CD4-positive, alpha-beta T cell treated with Interleukin-6 for 4 hours (primary cell): ENCODE results near the gene BCL2A1.
"Not testable (repeated sequence)": the region's sequence is repeated elsewhere in the genome, so short reads cannot be mapped to it uniquely, and the experiment has no call there.

Experiments used
- DNase-seq: peaks from one replicate; pipeline ENCODE4 v3.0.0-alpha.2; 2020; ENCODE audit warnings: mixed read lengths

BCL2A1 gene

DNA sequence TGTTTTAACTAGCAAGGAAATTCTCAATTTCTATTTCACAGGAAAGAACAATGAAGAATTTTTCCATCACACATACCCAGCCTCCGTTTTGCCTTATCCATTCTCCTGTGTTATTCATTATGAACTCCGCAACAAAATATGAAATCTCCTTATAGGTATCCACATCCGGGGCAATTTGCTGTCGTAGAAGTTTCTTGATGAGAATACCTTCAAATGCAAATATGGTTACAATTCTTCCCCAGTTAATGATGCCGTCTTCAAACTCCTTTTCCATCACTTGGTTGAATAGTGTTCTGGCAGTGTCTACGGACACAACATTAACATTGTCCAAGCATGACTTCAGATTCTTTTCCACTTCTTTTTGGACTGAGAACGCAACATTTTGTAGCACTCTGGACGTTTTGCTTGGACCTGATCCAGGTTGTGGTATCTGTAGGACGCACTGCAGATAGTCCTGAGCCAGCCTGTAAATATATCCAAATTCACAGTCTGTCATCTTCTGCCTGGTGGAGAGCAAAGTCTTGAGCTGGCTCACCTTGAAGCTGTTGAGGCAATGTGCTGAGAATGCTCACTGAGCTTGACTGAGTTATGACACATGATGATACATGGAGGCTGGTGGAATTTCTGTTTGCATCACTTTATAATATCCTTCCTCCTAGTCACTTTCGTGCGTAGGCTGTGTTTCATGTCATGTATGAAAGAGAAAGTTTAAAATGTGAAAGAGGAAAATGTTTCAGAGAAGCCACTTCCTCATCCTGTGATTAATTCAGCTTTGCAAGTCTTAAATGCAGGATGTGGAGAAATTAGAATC, at the start of gene BCL2A1:
Gene BCL2A1 (minus strand): TSS at position 573 of the 811 bp plus-strand sequence. CDS start 77 bp downstream, at position 496.
- DNase-seq: peak; percentile 59

DNA sequence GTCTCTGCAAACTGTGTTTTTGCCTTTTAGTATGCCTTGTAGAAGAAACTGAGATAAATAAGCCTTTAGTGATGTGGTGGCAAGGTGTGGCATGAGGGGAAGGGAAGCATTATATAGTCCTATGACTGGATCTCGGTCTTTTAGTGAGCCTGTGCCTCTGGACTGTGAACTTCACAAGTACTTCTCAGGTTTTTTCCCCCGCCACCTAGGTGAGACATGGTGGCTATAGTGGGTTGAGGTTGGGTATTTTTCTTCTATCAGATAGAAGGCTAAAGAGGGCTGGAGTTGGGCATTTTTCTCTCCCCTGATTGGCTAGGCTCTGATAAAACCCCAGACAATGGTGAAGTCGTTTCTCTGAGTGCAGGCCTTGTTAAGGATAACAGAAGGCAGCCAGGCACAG, 49.7 kb upstream of the BCL2A1 start:
- no peak for DNase-seq

DNA sequence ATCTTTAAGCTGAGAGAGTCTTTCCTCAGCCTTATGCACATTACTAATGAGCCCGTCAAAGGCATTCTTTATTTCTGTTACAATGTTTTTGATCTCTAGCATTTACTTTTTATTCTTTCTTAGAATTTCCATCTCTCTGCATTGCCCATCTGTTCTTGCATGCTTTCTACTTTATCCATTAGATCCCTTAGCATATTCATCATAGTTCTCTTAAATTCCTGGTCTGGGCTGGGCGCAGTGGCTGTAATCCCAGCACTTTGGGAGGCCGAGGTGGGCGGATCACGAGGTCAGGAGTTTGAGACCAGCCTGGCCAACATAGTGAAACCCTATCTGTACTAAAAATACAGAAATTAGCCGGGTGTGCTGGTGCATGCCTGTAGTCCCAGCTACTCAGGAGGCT, 49.2 kb upstream of the BCL2A1 start:
- not testable (repeated sequence) for DNase-seq

DNA sequence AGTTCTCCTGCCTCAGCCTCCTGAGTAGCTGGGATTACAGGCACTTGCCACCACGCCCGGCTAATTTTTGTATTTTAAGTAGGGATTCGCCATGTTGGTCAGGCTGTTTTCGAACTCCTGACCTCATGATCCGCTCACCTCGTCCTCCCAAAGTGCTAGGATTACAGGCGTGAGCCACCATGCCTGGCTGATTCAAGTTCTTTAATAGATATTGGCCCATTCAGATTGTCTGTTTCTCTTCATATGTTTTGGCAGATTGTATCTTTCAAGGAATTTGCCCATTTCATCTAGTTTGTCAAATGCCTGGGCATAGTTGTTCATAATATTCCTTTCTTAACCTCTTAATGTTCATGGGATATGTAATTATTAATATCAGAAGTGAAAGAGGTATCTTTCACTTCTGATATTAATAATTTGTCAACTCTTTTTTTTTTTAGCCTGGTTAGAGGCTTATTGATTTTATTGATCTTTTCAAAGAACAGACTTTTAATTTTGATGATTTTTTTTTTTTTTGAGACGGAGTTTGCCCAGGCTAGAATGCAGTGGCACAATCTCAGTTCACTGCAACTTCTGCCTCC, 48.3 kb upstream of the BCL2A1 start:
- DNase-seq: no peak

DNA sequence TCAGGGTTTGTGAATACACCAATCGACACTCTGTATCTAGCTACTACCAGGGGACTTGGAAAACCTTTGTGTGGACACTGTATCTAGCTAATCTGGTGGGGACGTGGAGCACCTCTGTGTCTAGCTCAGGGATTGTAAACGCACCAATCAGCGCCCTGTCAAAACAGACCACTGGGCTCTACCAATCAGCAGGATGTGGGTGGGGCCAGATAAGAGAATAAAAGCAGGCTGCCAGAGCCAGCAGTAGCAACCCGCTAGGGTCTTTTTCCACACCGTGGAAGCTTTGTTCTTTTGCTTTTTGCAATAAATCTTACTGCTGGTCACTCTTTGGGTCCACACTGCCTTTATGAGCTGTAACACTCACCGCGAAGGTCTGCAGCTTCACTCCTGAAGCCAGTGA, 46.1 kb upstream of the BCL2A1 start:
- DNase-seq: not testable (repeated sequence)

DNA sequence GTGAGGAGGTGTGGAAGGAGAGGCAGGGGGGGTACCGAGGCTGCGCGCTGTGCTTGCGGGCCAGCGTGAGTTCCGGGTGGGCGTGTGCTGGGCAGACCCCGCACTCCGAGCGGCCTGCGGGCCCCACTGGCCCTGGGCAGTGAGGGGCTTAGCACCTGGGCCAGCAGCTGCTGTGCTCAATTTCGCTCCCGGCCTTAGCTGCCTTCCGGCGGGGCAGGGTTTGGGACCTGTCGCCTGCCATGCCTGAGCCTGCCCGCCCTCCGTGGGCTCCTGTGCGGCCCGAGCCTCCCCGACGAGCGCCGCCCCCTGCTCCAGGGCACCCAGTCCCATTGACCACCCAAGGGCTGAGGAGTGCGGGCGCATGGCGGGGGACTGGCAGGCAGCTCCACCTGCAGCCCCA, 45.5 kb upstream of the BCL2A1 start:
- not testable (repeated sequence) for DNase-seq

DNA sequence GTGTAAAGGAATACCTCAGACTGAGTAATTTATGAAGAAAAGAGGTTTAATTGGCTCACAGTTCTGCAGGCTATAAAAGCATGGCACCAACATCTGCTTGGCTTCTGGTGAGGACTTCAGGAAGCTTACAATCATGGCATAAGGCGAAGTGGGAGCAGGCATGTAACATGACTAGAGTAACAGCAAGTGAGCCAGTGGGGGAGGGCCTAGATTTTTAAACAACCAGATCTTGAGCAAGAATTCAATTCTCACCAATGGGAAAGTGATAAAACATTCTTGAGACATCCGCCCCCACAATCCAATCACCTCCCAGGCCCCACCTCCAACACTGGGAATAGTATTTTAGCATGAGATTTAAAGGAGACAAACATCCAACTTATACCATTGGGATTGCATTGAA, 44.2 kb upstream of the BCL2A1 start:
- no peak for DNase-seq

DNA sequence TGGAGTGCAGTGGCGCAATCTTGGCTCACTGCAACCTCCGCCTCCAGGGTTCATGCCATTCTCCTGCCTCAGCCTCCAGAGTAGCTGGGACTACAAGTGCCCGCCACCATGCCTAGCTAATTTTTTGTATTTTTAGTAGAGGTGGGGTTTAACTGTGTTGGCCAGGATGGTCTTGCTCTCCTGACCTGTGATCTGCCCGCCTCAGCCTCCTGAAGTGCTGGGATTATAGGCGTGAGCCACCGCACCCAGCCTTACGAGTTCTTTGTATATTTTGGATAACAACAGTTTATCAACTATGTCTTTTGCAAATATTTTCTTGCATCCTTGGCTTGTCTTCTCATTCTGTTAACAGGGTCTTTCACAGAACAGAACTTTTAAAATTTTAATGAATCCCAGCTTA, 43.2 kb upstream of the BCL2A1 start:
- DNase-seq: not testable (repeated sequence)

DNA sequence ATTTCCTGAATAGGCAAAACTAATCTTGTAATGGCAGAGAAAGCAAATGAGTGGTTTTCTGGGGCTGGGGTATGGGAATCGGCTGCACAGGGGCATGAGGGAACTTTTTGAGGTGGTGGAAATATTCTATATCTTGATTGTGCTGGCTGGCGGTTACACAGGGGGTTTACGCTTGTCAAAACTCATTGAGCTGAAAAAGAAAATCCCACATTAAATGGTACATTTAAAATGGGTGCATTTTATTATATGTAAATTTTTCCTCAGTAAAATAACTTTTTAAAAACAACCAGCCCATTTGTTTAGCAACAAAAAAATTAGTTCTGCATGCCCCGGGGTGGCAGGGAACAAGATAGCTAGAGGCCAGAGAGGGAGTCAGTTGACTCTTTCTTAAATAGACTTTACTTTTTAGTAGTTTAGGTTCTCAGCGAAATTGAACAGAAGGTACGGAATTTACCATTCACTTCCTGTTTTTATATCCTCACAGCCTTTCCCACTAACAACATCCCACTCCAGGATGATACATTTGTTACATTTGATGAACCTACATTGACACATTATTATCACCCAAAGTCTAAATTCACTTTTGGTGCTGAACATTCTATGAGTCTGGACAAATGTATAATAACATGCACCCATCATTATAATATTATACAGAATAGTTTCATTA, 41.2 kb upstream of the BCL2A1 start:
- DNase-seq: no peak

DNA sequence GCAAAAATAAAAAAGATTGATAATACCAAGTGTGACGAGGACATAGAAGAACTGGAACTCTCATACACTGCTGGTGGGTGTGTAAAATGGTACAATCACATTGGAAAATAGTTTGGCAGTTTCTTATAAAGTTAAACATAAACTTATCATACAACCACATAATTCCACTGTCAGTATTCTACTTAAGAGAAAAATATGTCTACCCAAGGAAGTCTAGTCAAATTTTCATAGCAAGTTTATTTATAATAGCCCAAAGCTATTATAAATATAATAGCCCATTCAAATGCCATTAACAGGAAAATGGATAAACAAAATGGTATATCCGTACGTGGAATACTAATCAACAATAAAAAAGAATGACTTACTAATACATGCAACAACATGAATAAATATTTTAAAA, 40.6 kb upstream of the BCL2A1 start:
- DNase-seq: no peak

DNA sequence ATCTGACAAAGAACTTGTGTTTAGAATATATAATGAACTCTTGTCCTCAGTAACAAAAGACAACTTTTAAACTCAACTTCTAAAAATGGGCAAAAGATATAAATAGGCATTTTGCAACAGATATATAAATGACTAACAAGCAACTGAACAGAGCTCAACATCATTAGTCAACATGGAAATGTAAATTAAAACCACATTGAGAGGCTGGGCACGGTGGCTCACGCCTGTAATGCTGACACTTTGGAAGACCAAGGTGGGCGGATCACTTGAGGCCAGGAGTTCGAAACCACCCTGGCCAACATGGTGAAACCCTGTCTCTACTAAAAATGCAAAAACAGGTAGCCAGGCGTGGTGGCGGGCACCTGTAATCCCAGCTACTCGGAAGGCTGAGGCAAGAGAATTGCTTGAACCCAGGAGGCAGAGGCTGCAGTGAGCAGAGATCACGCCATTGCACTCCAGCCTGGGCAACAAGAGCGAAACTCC, 40.1 kb upstream of the BCL2A1 start:
- DNase-seq: not testable (repeated sequence)

DNA sequence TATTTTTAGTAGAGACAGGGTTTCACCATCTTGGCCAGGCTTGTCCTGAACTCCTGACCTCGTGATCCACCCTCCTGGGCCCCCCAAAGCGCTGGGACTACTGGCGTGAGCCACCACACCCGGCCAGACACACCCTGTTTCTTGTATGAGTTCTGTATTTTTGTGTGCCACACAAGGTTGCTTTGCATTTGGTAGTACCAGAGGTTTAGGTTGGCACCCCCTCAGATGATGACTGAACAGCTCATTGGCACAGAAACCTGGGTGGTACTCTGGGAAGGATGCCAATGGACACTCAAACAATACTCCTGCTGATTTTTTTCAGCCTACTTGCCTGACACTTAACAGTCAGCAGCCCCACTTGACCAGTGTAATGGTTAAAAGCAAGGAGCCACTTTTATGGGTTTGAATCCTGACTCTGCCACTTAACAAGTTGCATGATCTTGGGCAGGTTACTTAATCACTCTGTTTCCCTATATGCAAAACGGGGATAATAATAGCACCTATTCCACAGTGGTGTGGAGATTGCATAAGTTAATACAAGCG, 39.2 kb upstream of the BCL2A1 start:
- no peak for DNase-seq

DNA sequence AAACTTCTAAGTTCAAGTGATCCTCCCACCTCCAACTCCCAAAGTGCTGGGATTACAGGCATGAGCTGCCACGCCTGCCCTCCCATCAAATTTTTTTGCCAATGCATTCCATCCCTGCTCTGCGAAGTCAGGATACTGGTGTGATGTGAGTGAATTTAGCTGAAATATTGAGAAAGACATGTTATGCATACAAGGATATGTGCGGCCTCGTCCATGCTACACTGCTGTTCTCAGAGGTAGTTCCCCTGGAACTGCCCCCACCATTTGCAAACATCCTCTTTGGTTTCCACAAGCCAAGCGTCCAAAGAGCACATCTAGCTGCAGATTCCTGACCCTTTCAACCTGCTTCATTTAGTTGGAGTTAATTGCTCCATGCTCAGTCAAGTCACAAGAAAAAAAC, 36.5 kb upstream of the BCL2A1 start:
- no peak for DNase-seq

DNA sequence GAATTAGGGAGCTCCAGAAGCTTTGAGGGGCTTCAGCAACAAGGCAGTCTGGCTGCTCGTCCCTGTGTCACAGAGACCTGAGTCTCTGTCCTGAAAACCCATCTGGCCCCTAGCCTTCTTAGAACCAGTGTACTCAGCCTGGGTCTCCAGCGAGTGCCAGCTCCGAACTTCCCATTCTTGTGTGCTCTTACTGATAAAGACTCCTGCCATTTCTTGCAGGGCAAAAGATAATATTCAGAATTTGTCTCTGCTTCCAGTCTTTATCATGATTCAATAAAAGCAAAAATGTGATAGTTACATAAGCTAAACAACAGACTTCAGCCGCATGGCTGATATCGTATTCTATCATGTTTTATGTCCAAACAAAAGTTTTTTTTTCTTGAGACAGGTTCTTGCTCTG, 36.0 kb upstream of the BCL2A1 start:
- no peak for DNase-seq

DNA sequence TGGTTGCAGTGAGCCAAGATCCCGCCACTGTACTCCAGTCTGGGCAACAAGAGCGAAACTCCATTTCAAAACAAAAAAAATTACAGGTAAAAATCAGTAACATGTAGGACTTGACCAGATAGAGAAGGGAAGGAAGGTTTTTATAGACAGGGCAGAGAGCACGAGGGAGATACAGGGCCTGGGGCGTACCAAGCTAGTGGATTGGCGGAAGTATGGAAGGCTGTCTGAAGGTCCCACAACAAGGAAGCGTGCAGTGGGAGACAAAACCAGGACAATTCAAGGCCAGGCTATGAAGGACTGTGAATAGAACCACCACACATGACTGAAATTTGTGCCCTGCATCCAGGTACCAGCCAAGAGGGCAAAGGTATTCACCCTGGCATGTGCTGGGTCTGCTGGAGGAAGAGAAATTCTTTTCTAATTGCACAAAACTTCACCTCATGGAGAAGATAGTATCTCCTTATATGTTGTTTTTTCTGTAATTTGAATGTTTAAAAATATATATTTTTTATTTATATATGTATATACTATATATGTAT, 33.0 kb upstream of the BCL2A1 start:
- DNase-seq: no peak

DNA sequence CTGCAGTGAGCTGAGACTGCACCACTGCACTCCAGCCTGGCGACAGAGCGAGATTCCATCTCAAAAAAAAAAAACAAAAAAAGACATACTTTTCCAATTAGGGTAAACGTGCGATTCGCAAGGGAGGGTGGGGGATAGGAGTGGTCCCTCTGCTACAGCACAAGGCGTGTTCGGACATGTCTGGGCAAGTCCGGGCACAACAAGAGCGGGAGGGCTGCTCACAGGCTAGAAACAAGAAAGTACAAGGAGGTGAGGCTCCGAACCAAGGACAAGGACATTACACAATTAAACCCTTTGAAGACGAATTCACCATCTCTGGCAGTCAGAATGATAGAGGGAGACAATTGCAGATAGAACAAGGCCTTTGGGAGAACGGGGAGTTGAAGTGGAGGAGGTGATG, 32.2 kb upstream of the BCL2A1 start:
- DNase-seq: no peak

DNA sequence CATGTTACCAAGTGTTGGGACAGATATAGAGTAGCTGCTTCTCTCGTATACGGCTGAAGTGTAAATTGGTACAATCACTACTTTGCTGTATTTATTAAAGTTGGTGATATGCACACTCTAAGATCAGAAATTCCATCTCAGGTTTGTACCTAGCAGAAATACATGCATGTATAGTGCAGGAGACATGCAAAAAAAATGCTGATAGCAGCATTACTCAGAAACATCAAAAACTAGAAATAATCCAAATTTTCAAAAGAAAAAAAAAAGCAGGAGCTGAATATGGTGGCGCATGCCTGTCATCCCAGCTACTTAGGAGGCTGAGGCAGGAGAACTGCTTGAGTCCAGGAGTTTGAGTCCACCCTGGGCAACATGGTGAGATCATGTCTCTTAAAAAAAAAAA, 31.3 kb upstream of the BCL2A1 start:
- DNase-seq: no peak

DNA sequence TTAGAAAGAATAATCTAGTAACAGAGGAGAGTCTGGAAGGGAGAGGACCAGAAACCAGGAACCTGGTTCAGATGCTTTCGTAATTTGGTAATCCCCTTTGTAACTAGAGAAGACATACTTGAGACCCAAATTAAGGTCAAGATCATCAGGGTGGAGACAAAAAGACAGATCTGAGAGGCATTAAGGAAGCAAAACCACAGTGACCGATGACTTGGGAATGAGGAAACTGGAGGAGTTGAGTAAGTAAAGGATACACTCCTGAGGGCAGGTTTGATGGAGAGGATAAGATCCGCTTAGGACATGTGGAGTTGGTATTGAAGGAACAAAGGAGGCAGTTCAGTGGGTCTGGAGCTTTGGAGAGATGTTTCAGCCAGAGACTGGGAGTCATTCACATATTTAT, 23.6 kb upstream of the BCL2A1 start:
- DNase-seq: no peak

DNA sequence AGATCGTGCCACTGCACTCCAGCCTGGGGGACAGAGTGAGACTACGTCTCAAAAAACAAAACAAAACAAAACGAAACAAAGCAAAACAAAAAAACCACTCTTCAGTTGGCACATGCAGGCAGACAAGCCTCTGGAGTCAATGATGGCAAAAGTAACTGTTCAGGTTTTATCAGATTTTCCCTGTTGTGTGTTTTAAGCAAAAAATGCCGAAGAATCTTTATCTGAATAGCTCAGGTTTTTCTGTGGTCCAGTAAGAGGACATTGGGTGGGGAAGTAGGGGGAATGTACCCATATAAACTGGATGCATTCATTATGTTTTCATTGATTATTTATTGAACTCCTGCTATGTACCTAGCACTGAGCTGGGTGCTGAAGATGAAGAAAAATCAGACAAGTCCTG, 20.8 kb upstream of the BCL2A1 start:
- no peak for DNase-seq

DNA sequence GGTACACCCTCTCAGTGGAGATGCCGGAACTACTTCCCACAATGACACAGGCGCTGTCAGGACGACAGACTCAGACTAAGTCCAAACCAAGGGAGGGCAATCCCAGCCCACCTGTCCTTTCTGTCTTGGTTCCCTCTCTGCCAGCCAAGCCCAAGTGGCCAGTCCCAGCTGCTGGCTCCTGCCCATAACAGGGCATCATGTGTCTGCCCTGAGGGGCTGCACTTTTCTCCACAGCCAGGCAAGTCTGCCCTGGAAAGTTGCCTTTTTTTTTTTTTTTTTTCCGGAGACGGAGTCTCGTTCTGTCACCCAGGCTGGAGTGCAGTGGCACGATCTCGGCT, 20.0 kb upstream of the BCL2A1 start:
- no peak for DNase-seq

DNA sequence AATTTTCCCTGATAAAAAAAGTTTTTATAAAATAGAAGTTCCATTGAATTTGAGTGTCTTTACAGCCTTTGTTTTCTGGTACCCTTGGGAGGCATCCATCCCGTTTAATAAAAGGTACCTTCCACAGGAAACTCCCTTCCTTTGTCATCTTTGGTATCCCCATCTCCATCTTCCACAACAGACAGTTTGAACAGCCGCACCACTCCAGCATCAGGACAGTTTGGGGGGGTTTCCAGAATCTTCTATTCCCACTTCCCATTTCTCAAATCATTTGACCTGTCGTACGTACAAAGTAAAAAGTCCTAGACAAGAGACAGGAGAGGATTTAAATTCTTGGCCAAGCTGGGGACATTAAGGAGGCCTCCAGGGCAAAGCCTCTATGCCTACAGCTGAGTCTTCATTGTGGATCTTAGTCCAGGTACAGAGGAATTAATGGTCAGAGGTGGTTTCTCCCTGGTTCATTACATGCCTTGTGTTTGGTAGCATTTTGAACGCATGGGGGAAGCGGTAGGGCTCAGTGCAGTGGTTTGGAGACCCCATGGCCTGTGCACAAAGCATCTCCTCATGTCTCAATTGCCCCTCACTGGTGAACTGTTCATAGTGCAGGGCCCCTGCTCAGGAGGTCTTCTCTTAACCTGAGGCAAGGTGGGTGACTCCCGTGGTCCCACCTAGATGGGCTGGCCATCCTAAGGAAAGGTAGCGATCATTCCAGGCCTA, 19.4 kb upstream of the BCL2A1 start:
- no peak for DNase-seq

DNA sequence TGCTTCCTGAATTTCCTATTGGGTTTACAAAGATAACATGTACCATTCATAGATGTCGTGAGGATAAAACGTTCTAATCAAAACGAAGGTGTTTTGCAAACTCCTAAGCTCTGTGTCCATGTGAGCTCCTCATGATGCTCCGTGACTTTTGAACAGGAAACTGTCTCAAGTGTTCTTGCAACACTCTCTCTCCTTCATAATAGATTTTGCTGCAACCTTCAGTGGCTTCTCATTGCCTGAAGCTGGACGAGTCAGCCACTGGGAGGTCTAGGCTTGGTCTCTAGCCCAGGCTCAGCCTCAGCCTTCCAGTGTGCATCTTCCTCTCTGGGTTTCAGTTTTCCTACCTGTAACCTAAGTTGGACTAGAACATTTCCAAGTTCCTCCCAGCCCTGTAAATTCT, 18.7 kb upstream of the BCL2A1 start:
- DNase-seq: no peak

DNA sequence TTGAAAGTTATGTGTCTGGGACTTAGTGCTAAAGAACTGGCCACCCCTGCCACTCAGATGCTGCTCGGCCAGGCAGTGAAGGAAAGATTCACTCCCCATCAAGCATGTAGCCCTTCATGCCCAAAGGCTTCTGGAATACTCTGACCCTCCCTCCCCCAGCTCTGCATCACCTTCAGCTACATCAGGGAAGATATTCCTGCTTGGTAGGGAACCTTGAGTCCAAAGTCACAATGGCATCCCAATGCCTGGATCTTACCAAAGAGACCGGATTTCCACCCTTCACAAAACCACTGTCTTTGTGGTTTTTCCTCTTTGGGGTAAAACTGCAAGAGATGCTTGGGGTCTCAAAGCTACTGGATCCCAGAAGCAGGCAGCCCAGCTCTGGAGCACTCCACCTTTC, 18.2 kb upstream of the BCL2A1 start:
- DNase-seq: no peak
